Kasumi-1 (cell line): ENCODE data around the gene GNB1L.

Experiments used
- DNase-seq, 2 experiments: peaks; one replicate each; lab custom pipeline; 2025; lab: John Stamatoyannopoulos, UW

GNB1L gene

DNA sequence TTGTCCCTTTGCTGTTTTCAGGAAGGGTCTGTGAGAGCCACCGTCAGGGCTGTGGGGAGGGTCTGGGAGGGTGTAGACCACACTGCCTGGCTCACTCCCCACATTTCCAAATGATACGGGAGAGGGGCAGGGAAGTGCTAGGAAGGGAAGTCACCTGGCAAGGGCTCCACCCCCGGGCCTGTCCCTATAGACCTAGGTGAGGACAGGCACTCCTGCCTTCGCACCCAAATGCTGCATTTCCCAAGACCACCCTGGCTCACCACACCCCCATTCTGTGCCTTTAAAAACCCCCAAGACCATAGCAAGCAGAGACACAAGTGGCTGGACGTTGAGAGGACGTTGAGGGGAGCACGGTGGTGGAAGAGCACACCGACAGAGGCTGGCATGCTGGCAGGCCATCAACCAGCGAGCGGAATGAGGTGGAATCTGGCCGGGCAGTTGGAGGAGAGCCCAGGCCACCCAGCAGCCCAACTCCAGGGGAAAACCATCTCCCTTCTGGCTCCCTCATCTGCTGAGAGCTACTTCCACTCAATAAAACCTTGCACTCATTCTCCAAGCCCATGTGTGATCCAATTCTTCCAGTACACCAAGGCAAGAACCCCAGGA lies 45.7 kb downstream of the GNB1L start:
- DNase-seq = no peak

GRCh38 chr22:19807914-19808872 lies 46.5 kb downstream of the GNB1L start:
- no peak for DNase-seq

GRCh38 chr22:19807161-19807913 lies 47.3 kb downstream of the GNB1L start:
- no peak for DNase-seq

- DNase-seq = no peak
Measured at GRCh38 chr22:19806213-19807160, 48.2 kb downstream of the GNB1L start.

GRCh38 chr22:19805821-19806212 lies 48.9 kb downstream of the GNB1L start:
- DNase-seq = no peak

DNA sequence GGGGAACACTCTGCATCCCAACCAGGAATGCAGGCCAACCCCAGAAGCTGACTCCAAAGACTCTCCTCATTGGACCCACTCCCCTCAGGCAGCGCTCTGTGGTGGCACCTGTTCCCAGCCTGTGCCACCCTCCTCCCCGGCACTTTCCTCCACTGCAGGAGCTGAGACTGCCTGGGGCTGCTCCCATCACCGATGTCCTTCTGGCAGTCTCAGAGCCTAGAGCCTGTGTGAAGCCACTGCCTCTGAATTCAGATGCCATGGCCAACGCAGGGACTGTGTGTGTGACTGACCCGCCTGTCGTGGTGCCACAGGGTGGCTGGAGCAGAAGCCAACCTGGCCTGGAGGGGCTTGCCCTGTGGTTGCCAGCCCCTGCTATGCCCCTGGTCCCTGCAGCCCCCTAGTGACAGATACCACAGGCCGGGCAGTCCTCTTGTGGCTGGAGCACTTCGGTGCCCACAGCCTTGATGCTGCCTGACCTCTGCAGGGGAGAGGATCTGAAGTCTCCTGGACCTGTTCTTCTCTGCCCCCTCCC lies 50.9 kb downstream of the GNB1L start:
- no peak for DNase-seq

DNA sequence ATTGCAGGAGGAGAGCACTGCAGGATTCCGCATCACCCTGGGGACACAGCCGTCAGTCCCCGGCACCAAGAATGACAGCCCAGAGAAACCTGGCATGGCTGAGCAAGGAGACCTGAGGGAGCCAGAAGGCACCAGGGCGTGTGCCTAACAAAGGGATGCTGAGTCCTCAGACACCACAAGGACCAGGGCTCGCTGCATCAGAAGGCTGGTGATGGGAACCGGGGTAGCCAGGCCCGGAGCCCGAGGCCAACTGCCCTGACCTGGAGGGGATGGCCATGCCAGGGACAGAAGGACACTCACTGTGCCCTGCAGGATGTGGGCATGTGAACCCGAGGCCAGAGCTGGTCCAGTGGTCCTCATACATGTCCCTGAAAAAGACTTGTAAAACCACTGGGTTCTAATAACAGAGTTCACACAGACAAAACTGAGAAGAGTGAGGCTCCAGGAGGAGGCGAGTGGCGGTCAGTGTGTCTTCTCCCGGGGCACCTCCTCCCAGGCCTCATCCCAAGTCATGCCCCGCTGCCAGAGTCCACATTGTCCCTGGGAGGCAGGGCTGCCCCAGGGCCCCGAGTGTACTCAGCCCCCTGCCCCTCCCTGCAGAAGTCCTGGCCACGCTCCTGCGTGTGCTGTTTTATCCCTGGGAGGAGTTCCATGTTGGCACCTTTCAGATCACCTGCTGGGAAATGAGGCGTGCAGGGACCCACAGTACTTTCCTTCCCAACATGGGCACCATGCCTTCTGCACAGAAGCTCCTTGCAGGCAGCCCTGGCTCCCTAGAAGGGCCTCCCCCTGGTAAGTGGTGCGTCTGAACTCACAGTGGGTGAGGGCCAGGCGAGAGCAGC lies 51.6 kb downstream of the GNB1L start:
- DNase-seq = no peak

GRCh38 chr22:19802001-19802893 lies 52.4 kb downstream of the GNB1L start:
- no peak for DNase-seq

GRCh38 chr22:19801340-19802000 lies 53.2 kb downstream of the GNB1L start:
- no peak for DNase-seq

GRCh38 chr22:19800761-19801244 lies 53.9 kb downstream of the GNB1L start:
- peak in 1 of 2 experiments; percentile 15 for DNase-seq

GRCh38 chr22:19800306-19800705 lies 54.4 kb downstream of the GNB1L start:
- DNase-seq = no peak

- no peak for DNase-seq
Measured at GRCh38 chr22:19799322-19800190, 55.1 kb downstream of the GNB1L start.

GRCh38 chr22:19798891-19799293 lies 55.8 kb downstream of the GNB1L start:
- no peak for DNase-seq

- no peak for DNase-seq
Measured at GRCh38 chr22:19798003-19798665, 56.5 kb downstream of the GNB1L start.

DNA sequence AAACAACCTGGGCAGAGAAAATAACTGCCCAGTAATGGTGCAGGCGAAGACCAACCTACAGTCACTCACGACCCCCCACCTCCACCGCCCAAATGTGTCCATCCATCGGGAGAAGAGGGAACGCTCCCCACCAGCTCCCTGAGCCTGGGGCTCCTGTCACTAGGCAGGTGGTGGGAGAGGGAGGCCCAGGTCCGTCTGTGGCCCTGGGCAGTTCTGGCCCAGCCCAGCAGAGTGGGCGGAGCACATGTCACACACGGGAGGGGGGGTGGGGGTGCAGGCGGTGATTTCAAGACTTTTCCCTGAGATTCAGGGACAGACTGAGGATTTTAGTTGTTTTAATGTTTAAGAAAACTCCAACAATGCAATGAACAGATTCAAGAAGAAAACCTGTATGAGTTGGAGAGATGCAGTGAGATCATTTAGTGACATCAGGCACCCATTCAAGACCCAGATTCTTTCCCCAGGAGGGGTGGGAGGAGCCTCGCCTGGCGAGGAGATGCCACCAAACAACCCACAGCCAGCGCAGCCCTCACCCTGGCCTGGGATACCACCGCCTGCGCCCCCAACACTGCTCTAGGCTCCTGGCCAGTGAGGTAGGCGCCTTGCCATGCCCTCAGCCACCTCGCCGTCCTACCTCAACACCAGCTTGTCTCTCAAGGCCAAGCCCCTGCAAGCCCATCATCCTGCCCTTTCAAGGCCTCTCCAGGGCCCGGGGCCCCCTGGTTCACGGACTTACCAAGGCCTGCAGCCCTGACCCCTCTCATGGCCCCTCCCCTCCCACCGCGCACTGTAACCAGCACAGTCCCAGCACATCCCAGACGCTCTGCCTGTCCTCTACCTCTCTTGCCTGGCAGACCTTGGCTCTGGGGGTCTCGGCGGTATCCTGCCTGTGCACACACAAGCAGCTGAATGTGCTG lies 57.3 kb downstream of the GNB1L start:
- no peak for DNase-seq

- DNase-seq = no peak
Measured at GRCh38 chr22:19796160-19796559, 58.5 kb downstream of the GNB1L start.
